HL-60/S4 treated with retinoic acid at 250 ng/mL for 4 days and 3 days (cell line): Measurements from ENCODE around the gene TECPR1.

Experiments
- in situ Hi-C: fragments of 300-500 bp; cut with MboI; formaldehyde crosslinking; loops from 2 replicates; pipeline ENCODE4 v1.7.0; 2022; ENCODE audit warnings: low sequenced_read_pairs

The TECPR1 gene

GRCh38 chr7:98211676-98212531 lies 40.1 kb downstream of the TECPR1 start:
- in situ Hi-C loops: no loop called here

GRCh38 chr7:98211221-98211675 lies 40.8 kb downstream of the TECPR1 start, which contains the start of gene BHLHA15:
Gene BHLHA15 (plus strand): TSS chr7:98211439. CDS start chr7:98212310, 871 bp downstream.
- in situ Hi-C loops: no loop called here

GRCh38 chr7:98210513-98211220 lies 41.4 kb downstream of the TECPR1 start:
- in situ Hi-C loops: no loop called here

- in situ Hi-C loops: no loop called here
Observed at GRCh38 chr7:98209166-98209920, 42.7 kb downstream of the TECPR1 start.

- in situ Hi-C loops: no loop called here
Observed at GRCh38 chr7:98206451-98207330, 45.3 kb downstream of the TECPR1 start.

GRCh38 chr7:98205162-98205845 lies 46.7 kb downstream of the TECPR1 start:
- in situ Hi-C loops: no loop called here

GRCh38 chr7:98204670-98205069 lies 47.4 kb downstream of the TECPR1 start:
- in situ Hi-C loops: no loop called here

GRCh38 chr7:98203964-98204605 lies 47.9 kb downstream of the TECPR1 start:
- in situ Hi-C loops: no loop called here

GRCh38 chr7:98203261-98203963 lies 48.6 kb downstream of the TECPR1 start:
- in situ Hi-C loops: no loop called here

GRCh38 chr7:98202367-98203195 lies 49.5 kb downstream of the TECPR1 start:
- in situ Hi-C loops: no loop called here

- in situ Hi-C loops: no loop called here
Observed at GRCh38 chr7:98200364-98200763, 51.7 kb downstream of the TECPR1 start.

- in situ Hi-C loops: no loop called here
Observed at GRCh38 chr7:98199131-98199530, 52.9 kb downstream of the TECPR1 start.

- in situ Hi-C loops: no loop called here
Observed at GRCh38 chr7:98196706-98197605, 55.1 kb downstream of the TECPR1 start.

GRCh38 chr7:98194672-98195457 lies 57.2 kb downstream of the TECPR1 start:
- in situ Hi-C loops: no loop called here

- in situ Hi-C loops: no loop called here
Observed at GRCh38 chr7:98194186-98194585, 57.8 kb downstream of the TECPR1 start.
